Hypothalamus (tissue), 51 donors: ENCODE results near the gene NMB.
"Not testable (repeated sequence)": the region's sequence is repeated elsewhere in the genome, so short reads cannot be mapped to it uniquely, and the experiment has no call there.

Source experiments
- DNase-seq, 51 donors: peaks; one replicate each; lab custom pipeline; 2025; lab: John Stamatoyannopoulos, UW

NMB gene

GRCh38 chr15:84657748-84658079 lies 285 bp downstream of the NMB start:
- peak in 1 of 51 donors; percentile 44 for DNase-seq

DNA sequence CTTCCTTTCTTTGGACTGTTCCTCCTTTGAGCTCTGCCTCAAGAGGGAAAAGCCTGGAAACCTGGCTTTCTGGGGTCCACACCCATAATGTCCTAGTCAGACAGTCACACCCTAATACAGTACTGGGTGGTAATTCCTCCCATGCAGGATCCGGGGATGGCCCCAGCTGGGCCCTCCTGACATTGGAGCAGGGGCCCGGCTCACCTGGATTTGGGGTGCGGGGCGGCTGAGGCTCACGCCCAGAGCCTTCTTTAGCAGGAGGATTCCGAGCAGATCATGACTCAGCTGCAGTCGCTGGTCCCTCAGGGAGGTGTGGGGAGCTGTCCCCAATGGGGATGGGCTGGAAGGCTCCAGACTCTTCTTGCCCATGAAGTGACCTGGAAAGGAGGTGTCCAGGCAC lies 1.0 kb downstream of the NMB start:
- DNase-seq = no peak

DNA sequence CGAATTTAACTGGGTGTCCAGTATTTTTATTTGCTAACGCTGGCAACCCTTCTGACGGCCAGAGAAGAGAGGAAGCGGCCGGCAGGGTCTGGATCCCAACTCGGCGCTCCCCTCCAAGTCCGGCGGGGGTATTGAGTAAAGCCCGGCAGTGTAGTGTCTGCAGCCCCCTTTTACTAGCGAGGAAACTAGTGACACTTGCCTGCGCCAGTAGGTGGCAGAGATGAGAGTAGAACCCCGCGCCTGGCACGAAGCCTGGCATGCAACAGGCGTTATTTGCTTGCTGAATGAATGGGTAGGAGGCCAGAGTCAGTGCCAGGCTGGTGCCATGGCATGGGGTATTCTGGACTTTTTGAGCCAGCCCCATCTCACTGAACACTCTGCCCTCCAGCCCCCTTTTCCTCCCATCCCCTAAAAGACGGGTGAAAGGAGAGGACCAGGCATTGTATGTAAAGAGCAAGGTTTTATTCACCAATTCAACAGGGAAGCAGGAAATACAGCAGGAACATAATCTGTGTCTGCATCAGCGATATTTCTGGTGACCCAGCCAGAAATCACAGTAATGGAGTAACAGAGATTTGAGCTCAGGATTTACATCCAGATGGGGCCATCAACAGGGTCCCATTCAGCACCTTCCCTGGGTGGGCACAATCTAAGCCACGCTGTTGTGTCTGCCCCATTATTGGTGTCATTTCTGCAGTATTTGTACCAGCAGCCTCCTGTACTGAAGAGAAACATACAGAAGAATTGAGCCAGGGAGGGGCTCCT lies 3.1 kb downstream of the NMB start:
- DNase-seq = peak in 49 of 51 donors; percentile 16 to 91 (median 69)

GRCh38 chr15:84653910-84654688 lies 3.9 kb downstream of the NMB start, which contains the start of gene WDR73:
TSS of gene WDR73 (minus strand) at chr15:84654283. CDS start at chr15:84654274, 9 bp downstream.
- peak; percentile 73 to 100 (median 97) for DNase-seq

GRCh38 chr15:84653584-84653909 lies 4.5 kb downstream of the NMB start:
- DNase-seq = no peak

DNA sequence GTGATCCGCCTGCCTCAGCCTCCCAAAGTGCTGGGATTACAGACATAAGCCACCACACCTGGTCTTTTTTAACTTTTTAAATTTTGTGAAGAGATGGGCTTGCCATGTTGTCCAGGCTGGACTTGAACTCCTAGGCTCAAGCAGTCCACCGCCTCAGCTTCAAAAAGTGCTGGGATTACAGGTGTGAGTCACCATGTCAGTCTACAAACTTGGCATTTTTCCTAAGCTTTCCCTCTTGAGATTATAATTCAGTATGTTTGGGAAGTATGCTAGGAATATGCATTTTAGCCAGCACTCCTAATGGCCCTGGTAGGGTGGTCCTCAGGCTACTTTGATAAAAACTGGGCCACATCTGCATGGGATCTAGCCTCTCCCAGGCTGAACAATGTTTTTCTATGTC lies 8.3 kb downstream of the NMB start:
- no peak for DNase-seq

GRCh38 chr15:84648539-84648938 lies 9.5 kb downstream of the NMB start:
- peak in 3 of 51 donors; percentile 16 to 18 (median 17) for DNase-seq

GRCh38 chr15:84647726-84648125 lies 10.3 kb downstream of the NMB start:
- DNase-seq = no peak

DNA sequence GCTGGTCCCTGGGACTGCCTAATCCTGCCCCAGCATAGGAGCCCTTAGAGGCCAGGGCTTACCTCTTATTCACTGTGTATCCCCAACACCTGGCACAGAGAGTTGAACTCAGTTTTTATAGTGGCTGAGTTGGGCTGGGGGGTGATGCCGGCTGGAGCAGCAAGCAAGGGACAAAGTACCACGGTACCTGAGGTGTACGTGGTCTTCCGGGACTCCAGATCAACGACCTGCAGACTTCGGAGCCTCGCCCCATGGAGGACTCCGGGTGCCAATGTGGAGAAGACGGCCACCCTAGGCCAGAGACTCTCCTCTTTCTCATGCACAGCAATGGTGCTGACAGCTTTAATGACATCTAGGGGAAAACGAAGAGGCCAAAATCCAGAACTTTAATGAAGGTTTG lies 12.0 kb downstream of the NMB start:
- no peak for DNase-seq

DNA sequence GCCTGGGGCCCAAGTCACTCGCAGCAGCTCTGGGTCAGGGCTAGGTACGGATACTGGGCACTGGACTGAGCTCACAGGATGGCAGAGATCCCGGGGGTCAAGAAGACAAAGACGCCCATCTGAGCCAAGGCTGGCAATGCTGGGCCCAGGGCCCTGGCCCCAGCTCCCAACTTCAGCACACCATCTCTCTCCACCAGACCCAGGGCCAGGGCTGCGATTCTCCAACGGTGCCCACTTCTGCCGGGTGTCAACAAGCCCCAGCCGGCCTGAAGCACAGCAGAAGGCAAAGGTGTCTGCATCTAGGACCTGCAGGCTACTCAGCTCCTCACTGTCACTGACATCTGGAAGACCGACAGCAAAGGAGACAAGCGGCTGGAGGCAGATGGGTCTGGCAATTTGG lies 12.5 kb downstream of the NMB start:
- DNase-seq = peak in 1 of 51 donors; percentile 24

DNA sequence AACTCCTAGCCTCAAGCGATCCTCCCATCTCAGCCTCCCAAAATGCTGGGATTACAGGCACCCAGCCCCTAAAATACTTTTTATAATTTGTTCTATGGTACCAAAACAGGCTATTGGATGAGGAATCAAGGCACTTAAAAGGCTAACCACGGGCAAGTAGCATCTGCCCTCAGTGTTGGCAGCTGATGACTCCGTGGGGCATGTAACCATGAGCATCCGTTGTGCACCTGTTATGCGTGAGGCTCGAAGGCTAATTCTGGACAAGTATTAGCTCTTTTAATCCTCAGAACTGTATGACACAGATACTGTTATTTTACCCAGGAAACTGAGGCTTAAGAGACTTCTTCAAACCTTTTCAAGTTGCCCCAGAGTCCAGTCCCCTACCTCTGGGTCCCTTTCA lies 14.2 kb downstream of the NMB start:
- DNase-seq = no peak

DNA sequence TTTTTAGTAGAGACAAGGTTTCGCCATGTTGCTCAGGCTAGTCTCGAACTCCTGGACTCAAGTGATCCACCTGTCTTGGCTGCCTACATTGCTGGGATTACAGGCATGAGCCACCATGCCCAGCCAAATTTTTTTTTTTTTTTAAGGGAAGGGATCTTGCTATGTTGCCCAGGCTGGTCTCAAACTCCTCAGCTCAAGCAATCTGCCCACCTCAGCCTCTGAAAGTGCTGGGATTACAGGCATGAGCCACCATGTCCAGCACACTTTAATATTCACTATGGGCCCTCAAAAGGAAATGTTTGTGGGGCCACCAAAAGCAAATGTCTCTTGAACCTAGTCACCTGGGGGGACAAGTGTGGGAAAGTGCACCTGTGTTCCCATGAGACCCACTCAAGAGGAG lies 15.4 kb downstream of the NMB start:
- DNase-seq = not testable (repeated sequence)

- not testable (repeated sequence) for DNase-seq
These were observed 16.1 kb downstream of the NMB start for GRCh38 chr15:84641871-84642270.

DNA sequence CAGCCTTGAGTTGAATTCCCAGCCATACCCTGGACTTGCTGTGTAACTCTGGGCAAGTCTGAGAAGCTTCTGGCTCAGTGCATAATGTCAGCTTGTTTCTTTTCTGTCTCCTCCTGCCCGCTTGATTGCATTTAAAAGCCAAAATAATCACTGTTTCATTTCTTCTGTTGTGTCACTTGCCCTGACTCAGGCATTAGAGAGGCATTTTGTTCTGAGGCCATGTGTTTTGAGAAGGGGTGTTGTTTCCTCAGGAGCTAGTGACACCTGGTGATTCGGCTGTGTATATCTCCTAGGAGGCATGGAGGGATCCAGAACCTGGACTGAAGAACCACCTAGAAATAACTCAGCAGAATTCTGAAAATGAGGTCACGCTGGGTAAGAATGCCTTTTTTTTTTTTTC lies 19.9 kb downstream of the NMB start:
- DNase-seq = peak in 5 of 51 donors; percentile 14 to 44 (median 26)

GRCh38 chr15:84634228-84634837 lies 23.7 kb downstream of the NMB start:
- peak in 1 of 51 donors; percentile 74 for DNase-seq

DNA sequence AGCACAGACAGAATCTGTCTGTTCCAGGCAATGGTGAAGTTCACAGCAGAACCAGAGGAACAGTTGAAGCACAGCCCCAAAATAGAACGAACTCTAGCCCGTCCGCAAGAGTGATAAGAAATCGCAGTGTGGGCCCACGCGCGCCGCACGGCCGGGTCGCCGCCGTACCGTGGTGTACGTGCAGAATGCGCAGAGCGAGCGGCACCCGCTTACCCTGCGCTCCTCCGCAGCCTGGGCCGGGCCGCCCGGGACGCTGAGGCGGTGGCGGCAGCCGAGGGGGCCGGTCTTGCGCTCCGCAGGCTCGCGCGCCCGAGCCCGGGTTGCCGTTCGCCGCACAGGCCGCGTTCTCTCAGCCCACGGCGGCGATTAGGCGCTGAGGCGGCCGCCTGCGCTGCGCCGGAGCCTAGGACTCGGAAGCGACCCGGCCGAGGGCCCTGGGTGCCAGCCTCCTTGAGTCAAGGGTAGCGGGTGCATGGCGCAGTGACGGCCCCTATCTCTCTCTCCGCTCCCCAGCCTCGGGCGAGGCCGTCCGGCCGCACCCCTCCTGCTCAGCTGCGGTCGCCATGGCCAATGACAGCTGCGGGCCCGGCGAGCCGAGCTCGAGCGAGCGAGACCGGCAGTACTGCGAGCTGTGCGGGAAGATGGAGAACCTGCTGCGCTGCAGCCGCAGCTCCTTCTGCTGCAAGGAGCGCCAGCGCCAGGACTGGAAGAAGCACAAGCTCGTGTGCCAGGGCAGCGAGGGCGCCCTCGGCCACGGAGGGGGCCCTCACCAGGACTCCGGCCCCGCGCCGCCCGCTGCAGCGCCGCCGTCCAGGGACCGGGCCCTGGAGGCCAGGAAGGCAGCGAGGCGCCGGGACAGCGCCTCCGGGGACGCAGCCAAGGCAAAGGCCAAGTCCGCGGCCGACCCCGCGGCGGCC lies 24.4 kb downstream of the NMB start:
- DNase-seq = peak in 45 of 51 donors; percentile 14 to 86 (median 63)

- DNase-seq = no peak
These were observed 26.2 kb downstream of the NMB start for GRCh38 chr15:84631706-84632272.

GRCh38 chr15:84629033-84629432 lies 29.0 kb downstream of the NMB start:
- no peak for DNase-seq

DNA sequence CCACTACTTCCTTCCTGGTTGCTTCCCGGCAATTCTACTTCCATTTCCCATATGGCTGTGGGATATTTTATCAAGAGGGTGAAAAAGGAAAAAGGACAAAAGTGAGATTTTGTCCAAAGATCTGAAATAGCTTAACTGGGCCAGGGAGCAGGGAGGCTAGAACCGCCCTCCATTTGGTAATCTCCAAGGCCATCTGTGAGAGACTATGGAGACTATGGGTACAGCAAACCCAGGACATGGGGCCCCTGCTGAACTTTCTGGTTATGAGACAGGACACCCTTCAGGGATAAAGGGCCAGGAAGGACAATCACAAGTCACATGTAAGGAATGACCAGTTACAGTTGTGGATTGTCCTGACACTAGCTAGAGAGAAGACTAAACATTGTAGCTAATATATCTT lies 32.9 kb downstream of the NMB start:
- DNase-seq = no peak

- no peak for DNase-seq
These were observed 33.6 kb downstream of the NMB start for GRCh38 chr15:84624359-84624758.
